ENCODE measurements around the gene PECR.

- TF ChIP-seq, protein P1, sequence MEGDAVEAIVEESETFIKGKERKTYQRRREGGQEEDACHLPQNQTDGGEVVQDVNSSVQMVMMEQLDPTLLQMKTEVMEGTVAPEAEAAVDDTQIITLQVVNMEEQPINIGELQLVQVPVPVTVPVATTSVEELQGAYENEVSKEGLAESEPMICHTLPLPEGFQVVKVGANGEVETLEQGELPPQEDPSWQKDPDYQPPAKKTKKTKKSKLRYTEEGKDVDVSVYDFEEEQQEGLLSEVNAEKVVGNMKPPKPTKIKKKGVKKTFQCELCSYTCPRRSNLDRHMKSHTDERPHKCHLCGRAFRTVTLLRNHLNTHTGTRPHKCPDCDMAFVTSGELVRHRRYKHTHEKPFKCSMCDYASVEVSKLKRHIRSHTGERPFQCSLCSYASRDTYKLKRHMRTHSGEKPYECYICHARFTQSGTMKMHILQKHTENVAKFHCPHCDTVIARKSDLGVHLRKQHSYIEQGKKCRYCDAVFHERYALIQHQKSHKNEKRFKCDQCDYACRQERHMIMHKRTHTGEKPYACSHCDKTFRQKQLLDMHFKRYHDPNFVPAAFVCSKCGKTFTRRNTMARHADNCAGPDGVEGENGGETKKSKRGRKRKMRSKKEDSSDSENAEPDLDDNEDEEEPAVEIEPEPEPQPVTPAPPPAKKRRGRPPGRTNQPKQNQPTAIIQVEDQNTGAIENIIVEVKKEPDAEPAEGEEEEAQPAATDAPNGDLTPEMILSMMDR (conservative IDR thresholded peaks at IDR 0.05; ENCODE audit: low read depth, low read length) = no peak
- no peak for TF ChIP-seq EZH2 (IDR thresholded peaks at IDR 0.05; ENCODE audit: low read length, unreplicated experiment)
- no peak for TF ChIP-seq EZH2phosphoT487 (IDR thresholded peaks at IDR 0.05; ENCODE audit: borderline replicate concordance, low read length)
Observed at GRCh38 chr2:216043949-216044348, 37.7 kb downstream of the PECR start.
